ENCODE data around the gene CROCC. TPM values are rescaled to one million over a fixed set of nuclear protein-coding genes. Genes with fewer than 3 reads are reported as not detected.

CROCC gene
- total and polyA plus RNA-seq, 8 donors, result 14.0 to 942 (median 29.9) TPM

DNA sequence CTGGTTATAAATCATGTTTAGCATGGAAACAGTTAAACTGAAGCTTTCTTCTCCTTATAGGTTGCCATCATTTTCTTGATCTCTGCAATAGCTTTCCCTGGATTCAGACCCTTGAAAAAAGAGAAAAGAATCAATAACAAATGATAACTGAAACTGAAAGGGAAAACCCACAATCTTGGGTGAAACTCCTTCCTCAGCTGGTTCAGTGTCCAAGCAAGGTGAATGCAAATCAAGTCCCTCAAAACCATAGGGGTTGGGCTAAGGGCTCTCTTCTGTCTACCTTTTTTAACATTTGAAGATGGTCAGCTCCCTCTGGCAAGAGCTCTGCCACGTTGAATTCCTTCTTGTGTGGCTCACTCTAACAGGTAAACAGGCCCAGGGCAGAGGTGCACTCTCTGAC is 97.1 kb downstream of the CROCC start:
- H3K36me3 ChIP-seq, result peaks cover 51 to 68% (median 65%) of the 10 kb centered on the region in 4 donors
- H3K27me3 ChIP-seq, result no peaks in the 10 kb centered on the region
- intact Hi-C loops (cut with DNase I; ENCODE audit: low total_unique reads), result no loop called here
- no peak overlapping the region for H3K4me3 ChIP-seq
- no peaks in the 10 kb centered on the region for H3K9me3 ChIP-seq
- WGBS, 5 donors, result 17 to 35% (median 32%) methylated on average over 1 of the region's 1 CpG
- H3K27ac ChIP-seq, result no peak overlapping the region
- no peak for TF ChIP-seq EP300 (IDR thresholded peaks at IDR 0.05)
- TF ChIP-seq, protein P1, sequence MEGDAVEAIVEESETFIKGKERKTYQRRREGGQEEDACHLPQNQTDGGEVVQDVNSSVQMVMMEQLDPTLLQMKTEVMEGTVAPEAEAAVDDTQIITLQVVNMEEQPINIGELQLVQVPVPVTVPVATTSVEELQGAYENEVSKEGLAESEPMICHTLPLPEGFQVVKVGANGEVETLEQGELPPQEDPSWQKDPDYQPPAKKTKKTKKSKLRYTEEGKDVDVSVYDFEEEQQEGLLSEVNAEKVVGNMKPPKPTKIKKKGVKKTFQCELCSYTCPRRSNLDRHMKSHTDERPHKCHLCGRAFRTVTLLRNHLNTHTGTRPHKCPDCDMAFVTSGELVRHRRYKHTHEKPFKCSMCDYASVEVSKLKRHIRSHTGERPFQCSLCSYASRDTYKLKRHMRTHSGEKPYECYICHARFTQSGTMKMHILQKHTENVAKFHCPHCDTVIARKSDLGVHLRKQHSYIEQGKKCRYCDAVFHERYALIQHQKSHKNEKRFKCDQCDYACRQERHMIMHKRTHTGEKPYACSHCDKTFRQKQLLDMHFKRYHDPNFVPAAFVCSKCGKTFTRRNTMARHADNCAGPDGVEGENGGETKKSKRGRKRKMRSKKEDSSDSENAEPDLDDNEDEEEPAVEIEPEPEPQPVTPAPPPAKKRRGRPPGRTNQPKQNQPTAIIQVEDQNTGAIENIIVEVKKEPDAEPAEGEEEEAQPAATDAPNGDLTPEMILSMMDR (IDR thresholded peaks at IDR 0.05), result no peak
- no peak for TF ChIP-seq POLR2A (IDR thresholded peaks at IDR 0.05)
- no peak for TF ChIP-seq POLR2AphosphoS5 (IDR thresholded peaks at IDR 0.05)
- no peak for DNase-seq
- no peaks in the 10 kb centered on the region for H3K4me1 ChIP-seq

DNA sequence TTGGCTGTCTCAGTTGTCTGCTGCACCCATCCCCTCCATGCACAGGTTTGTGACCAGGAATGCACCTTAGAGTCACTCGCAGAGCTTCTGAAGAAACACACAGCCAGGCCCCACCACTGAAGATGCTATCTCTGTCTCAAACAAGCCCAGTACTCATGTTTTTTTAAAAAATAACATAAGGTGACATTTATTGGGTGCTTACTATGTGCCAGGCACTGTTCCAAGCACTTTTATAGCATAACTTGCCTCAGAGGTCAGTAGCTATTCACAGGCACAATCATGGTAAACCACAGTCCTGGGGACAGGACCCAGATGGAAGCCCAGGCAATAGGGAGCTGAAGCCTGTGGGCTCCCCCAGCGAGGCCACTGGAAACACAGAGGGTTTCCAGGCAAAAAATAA is 98.8 kb downstream of the CROCC start:
- intact Hi-C loops (cut with DNase I; ENCODE audit: low total_unique reads), result no loop called here
- WGBS, 5 donors, result 90 to 98% (median 97%) methylated on average over 1 to 2 of the region's 2 CpGs
- no peaks in the 10 kb centered on the region for H3K4me1 ChIP-seq
- no peak for DNase-seq
- H3K27me3 ChIP-seq, result no peaks in the 10 kb centered on the region
- no peak overlapping the region for H3K4me3 ChIP-seq
- H3K36me3 ChIP-seq, result peaks cover 60 to 84% (median 81%) of the 10 kb centered on the region in 4 donors
- H3K27ac ChIP-seq, result no peak overlapping the region
- no peaks in the 10 kb centered on the region for H3K9me3 ChIP-seq
- TF ChIP-seq, protein P1 (IDR thresholded peaks at IDR 0.05), result no peak
- TF ChIP-seq POLR2AphosphoS5 (IDR thresholded peaks at IDR 0.05) (no peak), POLR2A (IDR thresholded peaks at IDR 0.05) (no peak)

DNA sequence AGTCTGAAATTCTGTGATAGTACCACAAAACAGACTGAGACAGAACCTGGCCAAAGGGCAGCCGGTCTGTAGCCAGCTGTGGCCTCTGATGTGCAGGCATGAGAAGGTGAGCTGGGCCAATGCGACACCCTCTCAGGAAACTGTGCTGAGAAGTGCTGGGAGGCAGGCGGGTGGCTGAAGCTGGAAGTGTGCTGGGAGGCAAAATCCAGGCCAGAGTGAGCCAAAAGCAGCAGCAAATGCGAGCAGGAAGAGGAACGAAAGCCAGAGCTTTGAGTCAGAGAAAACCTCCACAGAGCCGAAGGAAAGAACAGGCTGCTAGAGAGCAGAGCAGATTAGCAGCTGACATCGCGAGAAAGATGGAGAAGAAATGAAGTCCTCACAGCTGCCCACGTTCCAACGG is 100.2 kb downstream of the CROCC start:
- Histone ChIP-seq H3K27ac (no peak overlapping the region), H3K36me3 (peaks cover 69 to 98% (median 95%) of the 10 kb centered on the region in 4 donors), H3K4me1 (no peaks in the 10 kb centered on the region), H3K4me3 (no peak overlapping the region), H3K9me3 (no peaks in the 10 kb centered on the region), H3K27me3 (no peaks in the 10 kb centered on the region)
- TF ChIP-seq EP300 (IDR thresholded peaks at IDR 0.05) (no peak), POLR2AphosphoS5 (IDR thresholded peaks at IDR 0.05) (no peak), POLR2A (IDR thresholded peaks at IDR 0.05) (no peak)
- TF ChIP-seq, protein P1 (IDR thresholded peaks at IDR 0.05), result no peak
- DNase-seq, result no peak
- intact Hi-C loops (cut with DNase I; ENCODE audit: low total_unique reads), result no loop called here
- WGBS, 5 donors, result 82 to 95% (median 90%) methylated on average over 10 of the region's 10 CpGs

Small RNA genes within 50 kb of the gene (small RNA-seq; reads per million reads assigned to genes)
- gene RNU1-2, result 0 reads per million in 4 donors
- gene RNU1-5P, result 0 reads per million in 4 donors

Other genes starting within 250 kb of the CROCC start
- 1,000 to 10,000 TPM in 1 of 5 donors, under 1 TPM in 4; under 0.01 to 9,966 (median under 0.01) TPM for gene RNU1-4, start 181.4 kb upstream of the CROCC start, total RNA-seq
- gene RNU1-4, start 181.4 kb upstream of the CROCC start, polyA plus RNA-seq, result not detected
- gene RNU1-2, start 26.0 kb upstream of the CROCC start, total RNA-seq, result 1,000 to 10,000 TPM in 1 of 5 donors, under 1 TPM in 4; under 0.01 to 9,966 (median under 0.01) TPM
- not detected for gene RNU1-2, start 26.0 kb upstream of the CROCC start, polyA plus RNA-seq
- 10 to 100 TPM in 1 of 5 donors, 1 to 10 TPM in 3, not detected in 1; 5.5 to 31.5 (median 9.3) TPM for gene MFAP2, start 58.7 kb downstream of the CROCC start, total RNA-seq
- gene MFAP2, start 58.7 kb downstream of the CROCC start, polyA plus RNA-seq, result 10 to 100 TPM in 1 of 3 donors, 1 to 10 TPM in 2; 2.7 to 10.8 (median 4.2) TPM
- 100 to 1,000 TPM in 2 of 5 donors, 10 to 100 TPM in 3; 11.1 to 249 (median 42.6) TPM for gene ATP13A2, start 90.0 kb downstream of the CROCC start, total RNA-seq
- 10 to 100 TPM; 14.2 to 22.5 (median 19.9) TPM for gene ATP13A2, start 90.0 kb downstream of the CROCC start, polyA plus RNA-seq
- gene SDHB, start 132.1 kb downstream of the CROCC start, total RNA-seq, result 100 to 1,000 TPM in 3 of 5 donors, 10 to 100 TPM in 2; 42.6 to 246 (median 117) TPM
- 100 to 1,000 TPM in 2 of 3 donors, 10 to 100 TPM in 1; 91.6 to 151 (median 125) TPM for gene SDHB, start 132.1 kb downstream of the CROCC start, polyA plus RNA-seq
- 10 to 100 TPM in 1 of 5 donors, 1 to 10 TPM in 3, not detected in 1; 1.3 to 86.0 (median 3.9) TPM for gene PADI2, start 197.5 kb downstream of the CROCC start, total RNA-seq
- under 1 TPM; 0.31 to 0.50 (median 0.33) TPM for gene PADI2, start 197.5 kb downstream of the CROCC start, polyA plus RNA-seq